CD4-positive, alpha-beta memory T cell (primary cell): ENCODE data around the gene IL1RN. TPM values are rescaled to one million over a fixed set of nuclear protein-coding genes. Genes with fewer than 3 reads are reported as not detected.

Source experiments
- CTCF ChIA-PET: fragments of 350-600 bp; sonication (Branson Sonifier 250); formaldehyde crosslinking; loops from one replicate; lab custom pipeline; 2021; ENCODE audit warnings: inconsistent platforms; ENCODE audit not compliant: partially characterized antibody; lab: Charles Lee
- POLR2A ChIA-PET: fragments of 350-600 bp; sonication (Branson Sonifier 250); formaldehyde crosslinking; loops from one replicate; lab custom pipeline; 2021; ENCODE audit not compliant: partially characterized antibody; lab: Charles Lee
- DNase-seq, 5 donors: peaks; one replicate each; pipeline versions ENCODE4 v3.0.0 to v3.0.0-alpha.2; 2020 to 2022; ENCODE audit warnings: mixed read lengths in 1 of 5
- H3K27ac ChIP-seq: one replicate; pipeline ENCODE4 v1.7.0; 2013; ENCODE audit warnings: low read depth, low read length
- H3K27me3 ChIP-seq: 2 replicates; pipeline ENCODE4 v1.7.0; 2013; ENCODE audit warnings: mild to moderate bottlenecking, low read length, moderate library complexity; ENCODE audit not compliant: insufficient read depth
- H3K36me3 ChIP-seq: 2 replicates; pipeline ENCODE4 v1.7.0; 2013; ENCODE audit warnings: mild to moderate bottlenecking, low read length, moderate library complexity; ENCODE audit not compliant: insufficient read depth
- H3K4me1 ChIP-seq: 2 replicates; pipeline ENCODE4 v1.7.0; 2013; ENCODE audit warnings: mild to moderate bottlenecking, low read length, moderate library complexity; ENCODE audit not compliant: insufficient read depth
- H3K4me3 ChIP-seq, 2 donors: one replicate each; pipeline ENCODE4 v1.7.0; 2013; ENCODE audit warnings: low read length in 2 of 2, mild to moderate bottlenecking in 1 of 2
- H3K9me3 ChIP-seq, 2 donors: one replicate each; pipeline ENCODE4 v1.7.0; 2013; ENCODE audit warnings: low read length in 2 of 2, control low read depth in 1 of 2; ENCODE audit not compliant: control insufficient read depth in 1 of 2
- H3K27ac Mint-ChIP-seq, 7 donors: one replicate each; pipeline ENCODE4 v1.8.0; 2020 to 2021; ENCODE audit warnings: mixed read lengths in 7 of 7, mild to moderate bottlenecking in 6 of 7, inconsistent platforms in 3 of 7, moderate library complexity in 3 of 7
- H3K27me3 Mint-ChIP-seq, 2 donors: one replicate each; pipeline ENCODE4 v1.8.0; 2020 to 2021; ENCODE audit warnings: mixed read lengths in 2 of 2
- H3K36me3 Mint-ChIP-seq, 2 donors: one replicate each; pipeline ENCODE4 v1.8.0; 2020 to 2021; ENCODE audit warnings: mixed read lengths in 2 of 2, inconsistent platforms in 1 of 2, mild to moderate bottlenecking in 1 of 2
- H3K4me1 Mint-ChIP-seq, 4 donors: one replicate each; pipeline ENCODE4 v1.8.0; 2020 to 2021; ENCODE audit warnings: mixed read lengths in 4 of 4, mild to moderate bottlenecking in 1 of 4
- H3K4me3 Mint-ChIP-seq, 8 donors: one replicate each; pipeline ENCODE4 v1.8.0; 2020 to 2021; ENCODE audit warnings: mixed read lengths in 8 of 8, mild to moderate bottlenecking in 7 of 8, moderate library complexity in 6 of 8, inconsistent platforms in 3 of 8
- H3K9me3 Mint-ChIP-seq, 8 donors: one replicate each; pipeline ENCODE4 v1.8.0; 2020 to 2021; ENCODE audit warnings: mixed read lengths in 8 of 8, mild to moderate bottlenecking in 5 of 8, inconsistent platforms in 3 of 8, moderate library complexity in 1 of 8
- intact Hi-C: fragments of 100-400 bp; cut with micrococcal nuclease; formaldehyde crosslinking; loops from one replicate; pipeline ENCODE4 v1.15.1; 2023
- polyA plus RNA-seq, 2 donors: library from polyadenylated mRNA; unstranded; fragments of 300-500 nt; fragmentation: Illumina TruSeq; gene quantifications; one replicate each; pipeline ENCODE4 v1.2.3, GENCODE V29; 2021
- total RNA-seq, 2 experiments: library from RNA; stranded (reverse); gene quantifications; one replicate each; pipeline ENCODE4 v1.2.3, GENCODE V29; 2021

IL1RN gene
- total and polyA plus RNA-seq, 4 experiments from 2014 or later, result 2.4 TPM; not detected in 2

DNA sequence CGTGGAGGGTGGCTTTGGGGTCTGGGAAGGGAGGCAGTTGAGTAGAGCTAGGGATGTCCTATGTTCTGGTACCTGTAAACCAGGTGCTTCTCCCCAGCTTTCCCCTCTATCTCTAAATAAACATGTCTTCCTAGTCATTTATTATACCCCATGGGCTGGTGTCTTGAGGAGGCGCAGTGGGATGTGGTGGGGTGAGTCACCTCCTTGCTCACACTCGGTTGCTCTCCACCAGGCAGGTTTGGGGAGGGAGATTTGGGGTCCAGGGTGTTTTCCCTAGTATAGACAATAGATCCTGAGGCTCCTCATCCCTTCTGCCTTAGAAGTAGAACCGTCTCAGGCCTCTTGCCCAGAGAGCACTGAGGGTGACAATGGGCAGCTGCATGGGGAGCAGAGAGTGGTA, 51.5 kb downstream of the IL1RN start:
- Mint-ChIP-seq H3K27ac (peak overlapping the region; percentile 90 to 94 (median 91)), H3K9me3 (peaks cover 0 to 6% (median 0%) of the 10 kb centered on the region in 8 donors), H3K27me3 (peaks cover 2% of the 10 kb centered on the region in 2 donors), H3K4me1 (peaks cover 62 to 96% (median 80%) of the 10 kb centered on the region in 4 donors), H3K4me3 (peak overlapping the region; percentile 41 to 99 (median 73)), H3K36me3 (peaks cover 40 to 65% of the 10 kb centered on the region in 2 donors)
- H3K4me1 ChIP-seq, result peaks cover 86% of the 10 kb centered on the region
- peaks cover 24% of the 10 kb centered on the region for H3K36me3 ChIP-seq
- ChIA-PET POLR2A (interaction anchor here (0.6 to 1.3 kb wide), 2 partner anchors 11 to 60 kb away, joined by 3 to 5 read pairs; no protein-coding TSS in a partner anchor), CTCF (interaction anchor here (1.4 to 15.5 kb wide), 4 partner anchors 20 to 42 kb away, joined by 5 to 236 read pairs (median 75); no protein-coding TSS in a partner anchor)
- DNase-seq, result peak in 1 of 5 donors; percentile 73
- peak overlapping the region; percentile 27 for H3K27ac ChIP-seq
- H3K9me3 ChIP-seq, result no peaks in the 10 kb centered on the region
- no peak overlapping the region for H3K4me3 ChIP-seq
- intact Hi-C loops, result no loop called here
- H3K27me3 ChIP-seq, result no peaks in the 10 kb centered on the region

DNA sequence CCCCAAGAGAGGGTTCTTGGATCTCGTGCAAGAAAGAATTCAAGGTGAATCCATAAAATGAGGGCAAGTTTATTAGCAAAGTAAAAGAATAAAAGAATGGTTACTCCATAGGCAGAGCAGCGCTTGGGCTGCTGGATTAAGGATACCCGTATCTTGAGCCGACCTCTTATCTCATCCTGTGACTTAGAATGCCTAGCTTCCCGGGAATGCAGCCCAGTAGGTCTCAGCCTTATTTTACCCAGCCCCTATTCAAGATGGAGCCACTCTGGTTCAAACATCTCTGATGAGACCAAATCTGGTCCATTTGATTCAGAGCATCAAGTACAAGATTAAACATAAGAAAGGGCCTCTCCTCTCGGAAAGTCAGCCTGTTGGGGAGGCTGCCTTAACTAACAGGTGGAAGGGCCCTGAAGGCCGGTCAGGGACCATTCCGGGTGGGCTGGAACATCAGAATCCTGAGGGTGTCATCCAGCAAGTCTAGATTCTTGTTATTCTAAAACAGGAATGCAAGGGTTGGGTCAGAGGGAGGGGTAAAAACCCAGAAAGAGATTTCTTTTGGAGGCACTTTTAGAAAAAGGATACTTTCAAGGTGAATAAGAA, 52.1 kb downstream of the IL1RN start:
- H3K27ac Mint-ChIP-seq, result peak overlapping the region; percentile 90 to 94 (median 91)
- peaks cover 26% of the 10 kb centered on the region for H3K36me3 ChIP-seq
- intact Hi-C loops, result loop anchor here (2.0 kb wide), 1 partner anchor 19 kb away; no protein-coding TSS in a partner anchor

DNA sequence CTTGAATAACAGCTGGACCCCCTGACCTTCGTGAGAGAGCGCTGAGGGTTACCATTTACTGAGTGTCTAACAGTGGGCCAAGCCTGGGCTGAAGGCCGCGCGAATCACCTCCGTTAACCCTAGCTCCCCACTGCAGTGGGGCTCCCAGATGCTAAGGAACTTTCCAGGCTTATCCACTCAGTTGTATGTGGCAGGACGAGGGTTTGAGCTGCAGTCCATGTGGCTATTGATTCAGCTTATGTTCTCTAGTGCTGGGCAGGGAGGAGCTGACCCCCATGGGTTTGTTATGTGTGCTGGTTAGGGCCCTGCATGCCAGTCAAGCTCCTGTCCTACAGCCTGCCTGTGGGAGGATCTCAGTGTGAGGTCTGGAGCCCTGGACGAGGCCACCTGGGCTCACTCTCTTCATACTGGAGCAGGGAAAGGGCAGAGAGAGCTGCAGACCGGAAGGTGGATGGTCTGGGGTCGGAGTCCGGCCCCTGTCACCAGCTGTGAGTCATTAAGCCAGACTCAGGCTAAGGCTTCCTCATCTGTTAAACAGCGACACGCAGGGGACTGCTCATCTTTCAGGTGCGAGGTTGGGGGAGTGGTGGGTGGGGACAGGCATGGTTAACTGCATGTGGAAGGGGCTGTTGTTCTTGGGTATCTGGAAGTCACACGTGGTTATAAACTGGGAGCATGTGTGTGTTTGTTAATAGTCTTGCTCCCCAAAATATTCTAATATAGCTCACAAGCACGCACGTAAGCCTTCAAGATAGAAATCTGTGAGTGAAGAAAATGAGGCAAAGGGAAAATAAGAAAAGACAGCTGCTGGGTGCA, 52.9 kb downstream of the IL1RN start:
- H3K9me3 ChIP-seq, result no peaks in the 10 kb centered on the region
- no peaks in the 10 kb centered on the region for H3K27me3 ChIP-seq
- H3K36me3 ChIP-seq, result peaks cover 34% of the 10 kb centered on the region
- Mint-ChIP-seq H3K27me3 (no peaks in the 10 kb centered on the region), H3K9me3 (peaks cover 0 to 2% (median 0%) of the 10 kb centered on the region in 8 donors), H3K4me1 (peaks cover 65 to 96% (median 85%) of the 10 kb centered on the region in 4 donors), H3K27ac (peak overlapping the region; percentile 90 to 94 (median 91)), H3K4me3 (peak overlapping the region; percentile 61 to 93 (median 76)), H3K36me3 (peaks cover 40 to 64% of the 10 kb centered on the region in 2 donors)
- POLR2A ChIA-PET, result interaction anchor here (0.9 to 4.4 kb wide), 10 partner anchors 7 to 43 kb away, joined by 4 to 47 read pairs (median 5); partner anchors contain the start of gene PSD4
- peaks cover 100% of the 10 kb centered on the region for H3K4me1 ChIP-seq
- no peak overlapping the region for H3K4me3 ChIP-seq
- no peak for DNase-seq
- CTCF ChIA-PET, result interaction anchor here (0.9 to 15.5 kb wide), 11 partner anchors 9 to 210 kb away, joined by 3 to 236 read pairs (median 4); no protein-coding TSS in a partner anchor
- peak overlapping the region; percentile 51 for H3K27ac ChIP-seq
- intact Hi-C loops, result loop anchor here (2.0 kb wide), 1 partner anchor 18 kb away; no protein-coding TSS in a partner anchor

More for the DNA sequence above, 52.1 kb downstream of the IL1RN start:
- no peaks in the 10 kb centered on the region for H3K9me3 ChIP-seq
- no peaks in the 10 kb centered on the region for H3K27me3 ChIP-seq
- peak overlapping the region; percentile 51 for H3K27ac ChIP-seq
- Mint-ChIP-seq H3K4me1 (peaks cover 64 to 96% (median 83%) of the 10 kb centered on the region in 4 donors), H3K4me3 (peak overlapping the region; percentile 41 to 99 (median 73)), H3K36me3 (peaks cover 42 to 62% of the 10 kb centered on the region in 2 donors), H3K9me3 (peaks cover 0 to 6% (median 0%) of the 10 kb centered on the region in 8 donors), H3K27me3 (peaks cover 2% of the 10 kb centered on the region in 2 donors)
- no peak for DNase-seq
- peaks cover 92% of the 10 kb centered on the region for H3K4me1 ChIP-seq
- no peak overlapping the region for H3K4me3 ChIP-seq
- POLR2A ChIA-PET, result interaction anchor here (1.1 to 3.3 kb wide), 5 partner anchors 12 to 42 kb away, joined by 4 to 31 read pairs (median 5); no protein-coding TSS in a partner anchor
- CTCF ChIA-PET, result interaction anchor here (2.1 to 15.5 kb wide), 4 partner anchors 11 to 42 kb away, joined by 8 to 236 read pairs (median 75); no protein-coding TSS in a partner anchor

DNA sequence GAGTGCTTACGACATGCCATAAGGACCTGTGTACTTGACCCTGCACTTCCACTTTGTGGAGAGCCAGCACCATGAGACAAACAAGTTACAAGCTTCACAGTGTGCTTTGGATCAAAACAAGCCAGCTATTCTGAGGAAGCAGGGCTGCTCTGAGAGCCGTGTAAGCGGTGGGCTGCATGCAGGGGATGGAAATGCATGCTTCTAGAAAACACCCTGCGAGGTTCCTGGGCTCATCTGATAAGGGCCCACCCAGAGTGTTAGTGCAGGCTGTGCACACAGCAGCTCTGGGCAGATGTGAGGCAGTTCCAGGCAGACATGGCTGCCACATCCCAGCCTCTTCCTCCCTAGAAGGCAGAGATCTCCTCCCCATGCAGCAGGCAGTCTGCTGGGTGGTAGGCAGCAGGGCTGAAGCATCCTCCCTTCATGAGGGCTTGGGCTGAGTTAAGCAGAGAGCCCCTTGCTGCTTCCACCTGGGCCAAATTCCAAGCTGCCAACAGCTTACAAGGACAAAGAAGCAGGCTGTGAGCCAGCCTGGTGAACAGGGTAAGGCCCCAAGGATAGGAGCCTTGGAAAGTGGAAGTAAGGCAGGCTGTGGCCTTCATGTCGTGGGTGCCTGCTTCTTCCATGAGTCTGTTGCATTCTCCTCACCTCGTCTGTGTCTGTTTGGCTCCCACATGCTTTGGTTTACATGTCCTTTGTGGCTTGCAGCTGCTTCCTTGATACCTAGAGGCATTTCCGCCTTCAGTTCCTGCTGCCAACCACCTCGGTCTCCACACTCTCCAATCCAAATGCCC, 54.1 kb downstream of the IL1RN start:
- Mint-ChIP-seq H3K27ac (peak overlapping the region; percentile 86 to 94 (median 91)), H3K4me1 (peaks cover 69 to 99% (median 90%) of the 10 kb centered on the region in 4 donors), H3K9me3 (no peaks in the 10 kb centered on the region), H3K4me3 (peak overlapping the region; percentile 61 to 93 (median 70)), H3K27me3 (no peaks in the 10 kb centered on the region), H3K36me3 (peaks cover 45 to 71% of the 10 kb centered on the region in 2 donors)
- H3K27ac ChIP-seq, result peak overlapping the region; percentile 27
- ChIA-PET CTCF (interaction anchor here (0.9 to 15.5 kb wide), 12 partner anchors 9 to 209 kb away, joined by 3 to 236 read pairs (median 4); no protein-coding TSS in a partner anchor), POLR2A (interaction anchor here (0.9 to 4.4 kb wide), 11 partner anchors 9 to 44 kb away, joined by 4 to 47 read pairs (median 5); partner anchors contain the start of gene PSD4)
- H3K4me3 ChIP-seq, result peak overlapping the region in 1 of 2 donors; percentile 7
- peak in 3 of 5 donors; percentile 27 to 36 (median 29) for DNase-seq
- intact Hi-C loops, result loop anchor here (2.0 kb wide), 1 partner anchor 17 kb away; no protein-coding TSS in a partner anchor
- peaks cover 44% of the 10 kb centered on the region for H3K36me3 ChIP-seq
- no peaks in the 10 kb centered on the region for H3K27me3 ChIP-seq
- H3K4me1 ChIP-seq, result peaks cover 100% of the 10 kb centered on the region
- H3K9me3 ChIP-seq, result no peaks in the 10 kb centered on the region

DNA sequence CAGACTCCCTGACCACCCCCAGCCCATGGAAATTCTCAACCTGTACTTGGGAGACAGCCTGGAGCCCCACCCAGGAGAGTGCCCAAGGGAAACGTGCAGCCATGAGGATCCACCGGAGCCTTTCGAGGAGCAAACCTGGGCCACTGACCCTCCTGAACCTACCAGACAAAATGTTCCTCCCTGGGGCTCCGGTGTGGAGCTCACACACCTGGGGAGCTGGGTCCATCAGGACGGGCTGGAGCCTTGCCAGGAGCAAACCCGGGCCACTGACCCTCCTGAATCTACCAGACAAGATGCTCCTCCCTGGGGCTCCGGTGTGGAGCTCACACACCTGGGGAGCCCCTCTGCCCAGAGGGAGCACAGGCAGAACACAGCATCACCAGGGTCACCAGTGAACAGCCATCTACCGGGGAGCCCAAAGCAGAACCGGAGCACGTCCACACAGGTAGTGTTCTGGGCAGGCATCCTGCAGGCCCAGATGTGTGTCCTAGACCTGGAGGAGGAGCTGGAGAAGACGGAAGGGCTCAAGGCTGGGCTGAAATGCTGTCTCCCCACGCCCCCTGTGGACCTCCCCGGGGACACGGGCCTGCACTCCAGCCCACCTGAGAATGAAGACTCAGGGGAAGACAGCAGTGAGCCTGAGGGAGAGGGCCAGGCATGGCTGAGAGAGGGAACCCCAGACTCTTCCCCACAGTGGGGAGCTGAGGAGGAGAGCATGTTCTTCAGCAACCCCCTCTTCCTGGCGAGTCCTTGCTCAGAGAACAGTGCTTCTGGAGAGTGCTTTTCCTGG, 55.3 kb downstream of the IL1RN start:
- CTCF ChIA-PET, result interaction anchor here (4.0 to 15.5 kb wide), 3 partner anchors 19 to 45 kb away, joined by 25 to 236 read pairs (median 125); no protein-coding TSS in a partner anchor
- Histone ChIP-seq H3K4me1 (peaks cover 98% of the 10 kb centered on the region), H3K36me3 (peaks cover 54% of the 10 kb centered on the region), H3K9me3 (no peaks in the 10 kb centered on the region), H3K27ac (peak overlapping the region; percentile 0), H3K27me3 (no peaks in the 10 kb centered on the region), H3K4me3 (no peak overlapping the region)
- DNase-seq, result no peak
- Mint-ChIP-seq H3K27me3 (no peaks in the 10 kb centered on the region), H3K36me3 (peaks cover 39 to 72% of the 10 kb centered on the region in 2 donors), H3K4me3 (peak overlapping the region in 3 of 8 donors; percentile 75 to 93 (median 88)), H3K9me3 (no peaks in the 10 kb centered on the region), H3K27ac (peak overlapping the region in 5 of 7 donors; percentile 18 to 94 (median 70)), H3K4me1 (peaks cover 66 to 98% (median 87%) of the 10 kb centered on the region in 4 donors)
- POLR2A ChIA-PET, result interaction anchor here (1.0 to 4.4 kb wide), 6 partner anchors 8 to 25 kb away, joined by 3 to 47 read pairs (median 6); partner anchors contain the start of gene PSD4
- intact Hi-C loops, result no loop called here
